Activated CD4-positive, alpha-beta T cell treated with anti-CD3 and anti-CD28 coated beads for 1 hour (primary cell): ENCODE data around the gene CSF2.

Experiments used
- DNase-seq: peaks from one replicate; pipeline ENCODE4 v3.0.0-alpha.2; 2020

CSF2 gene

DNA sequence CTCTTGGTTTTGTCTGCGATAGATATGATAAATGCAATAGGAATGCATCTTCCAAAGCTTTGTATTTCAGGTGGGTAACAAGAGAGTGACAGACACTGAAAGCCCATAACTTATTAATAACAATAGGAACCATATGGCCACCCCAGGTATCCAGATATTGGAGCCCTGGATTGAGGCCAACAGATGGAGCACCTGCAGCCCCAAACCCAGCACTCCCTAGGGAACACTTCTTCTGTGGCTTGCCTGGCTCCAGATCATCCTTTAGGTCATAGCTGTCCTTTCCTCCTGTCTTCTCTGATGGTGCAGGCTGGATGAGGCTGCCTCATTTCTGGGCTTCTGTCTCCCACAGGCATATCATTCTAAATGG lies 18.2 kb upstream of the CSF2 start:
- no peak for DNase-seq

DNA sequence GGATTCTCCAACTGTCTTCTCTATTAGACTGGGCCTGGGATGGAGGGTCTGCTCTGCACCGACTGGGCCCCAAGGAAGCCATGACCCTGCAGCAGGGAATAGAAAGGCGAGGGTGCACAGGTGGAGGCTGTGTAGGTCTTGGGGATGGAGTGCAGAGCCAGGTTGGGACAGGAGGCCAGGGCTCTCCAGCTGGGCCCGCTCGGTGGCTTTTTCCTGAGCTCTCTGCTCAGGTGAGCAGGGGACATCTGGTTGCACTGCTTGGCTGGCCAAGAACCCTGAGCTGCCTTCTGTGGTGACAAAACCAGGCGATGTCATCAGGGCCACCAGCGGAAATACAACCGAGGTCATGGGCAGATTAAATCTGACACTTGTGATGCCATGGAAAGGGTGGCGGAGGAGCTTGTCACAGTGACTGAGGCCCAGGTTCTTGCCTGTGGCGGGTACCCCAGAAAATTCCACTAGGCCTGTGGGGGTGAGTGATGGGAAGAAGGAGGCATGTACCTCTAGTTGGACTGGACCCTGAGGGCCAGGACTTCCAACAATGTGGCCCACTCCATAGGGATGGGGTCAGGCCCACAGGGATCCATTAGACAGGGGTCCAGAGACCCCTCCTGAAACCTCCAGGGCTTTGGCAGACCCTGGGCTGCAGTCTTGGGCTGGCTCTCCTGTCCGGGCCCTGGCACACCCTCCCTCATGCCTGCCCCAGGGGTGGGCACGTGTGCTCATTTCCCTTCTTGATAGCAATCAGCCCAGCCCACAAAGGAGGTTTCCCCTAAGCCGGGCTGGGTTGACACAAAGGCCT lies 17.6 kb upstream of the CSF2 start:
- DNase-seq, result no peak

DNA sequence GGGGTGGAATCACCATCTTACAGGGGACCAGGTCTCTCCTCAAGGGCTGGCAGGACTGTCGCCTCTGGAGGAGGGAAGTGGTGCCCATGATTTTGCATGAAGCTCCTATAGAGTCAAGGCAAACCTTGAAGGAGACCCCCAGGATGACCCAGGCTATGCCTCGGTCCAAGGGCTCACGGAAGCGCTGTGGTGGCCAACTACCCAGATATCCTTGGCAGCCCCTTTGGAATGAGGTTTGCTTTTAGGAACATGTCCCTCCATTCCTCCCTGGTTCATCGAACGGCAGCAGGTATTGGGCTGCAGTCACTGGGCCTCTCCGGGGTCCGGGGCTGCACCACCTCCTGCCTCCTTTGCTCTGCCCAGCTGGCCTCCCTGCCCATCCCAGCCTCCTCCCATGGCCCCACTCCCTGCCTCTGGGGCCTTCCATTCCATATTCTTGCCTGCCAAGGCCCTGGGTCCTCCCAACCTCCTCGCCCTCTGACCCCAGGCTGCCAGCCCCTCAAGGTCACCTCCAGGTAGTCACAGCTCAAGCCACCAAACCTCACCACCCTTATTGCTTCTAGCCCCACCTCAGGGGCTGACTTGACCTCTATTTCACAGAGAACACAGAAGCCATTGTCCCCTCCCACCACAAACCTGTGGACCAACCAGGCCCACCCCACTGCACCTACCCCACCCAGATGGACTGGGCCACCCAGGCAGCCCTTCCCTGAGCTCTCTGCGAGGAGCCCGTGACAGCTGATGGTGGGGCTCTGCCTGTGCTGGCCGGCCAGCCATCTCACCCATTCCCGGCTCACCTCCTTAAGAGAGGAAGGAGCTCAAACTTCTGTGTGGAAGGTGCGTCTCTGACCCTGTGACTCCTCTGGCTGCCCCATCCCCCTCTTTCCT lies 16.7 kb upstream of the CSF2 start:
- peak; percentile 3 for DNase-seq

DNA sequence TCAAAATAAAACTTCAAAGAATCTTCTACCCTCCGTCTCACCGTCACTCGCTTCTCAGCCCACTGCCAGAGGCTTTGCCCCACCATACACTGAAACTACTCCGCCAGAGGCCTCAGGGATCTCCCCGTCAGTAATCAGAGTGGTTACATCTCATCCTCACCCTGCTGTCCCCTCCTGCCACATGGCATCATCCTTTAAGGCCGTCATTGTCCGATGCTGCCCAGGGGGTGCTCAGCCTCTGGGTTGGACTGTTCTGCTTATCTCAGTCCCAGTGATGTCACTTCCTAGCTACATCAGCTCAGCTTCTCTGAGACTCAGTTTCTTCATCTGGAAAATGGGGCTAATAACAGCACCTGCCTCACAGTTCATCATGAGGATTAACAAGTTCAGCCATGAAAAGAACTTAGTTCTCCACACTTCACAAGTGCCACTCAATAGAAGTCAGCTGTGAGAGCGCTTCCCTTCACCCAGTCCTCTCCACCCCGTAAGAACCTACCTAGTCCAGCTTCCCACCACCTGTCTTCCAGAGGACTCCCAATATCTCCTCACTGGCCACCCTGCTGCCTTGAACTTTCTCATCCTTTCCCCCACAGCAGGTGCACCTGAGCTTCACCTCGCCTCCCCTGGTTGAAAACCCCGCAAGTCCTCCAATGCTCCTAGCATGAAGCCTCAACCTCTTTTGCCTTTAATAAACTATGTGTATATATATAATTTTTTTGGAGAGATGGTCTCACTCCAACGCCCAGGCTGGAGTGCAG lies 15.9 kb upstream of the CSF2 start:
- DNase-seq, result no peak

DNA sequence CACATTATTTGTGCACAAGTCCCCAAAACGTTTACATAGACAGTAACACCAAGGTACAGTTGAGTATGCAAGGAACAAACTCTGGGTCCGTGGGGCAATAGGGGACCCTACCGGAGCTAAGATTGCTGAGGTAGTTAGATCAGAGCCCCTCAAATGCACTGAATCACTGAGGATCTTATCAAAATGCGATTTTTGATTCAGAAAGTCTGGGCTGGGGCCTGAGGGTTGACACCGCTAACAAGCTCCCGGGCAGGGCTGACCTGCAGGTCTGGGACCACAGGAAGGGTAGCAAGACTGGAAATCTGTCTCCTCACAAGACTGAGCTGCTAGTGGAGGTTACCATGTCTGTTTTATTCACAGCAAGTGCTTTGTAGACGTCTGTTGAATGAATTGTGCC lies 14.9 kb upstream of the CSF2 start:
- no peak for DNase-seq

DNA sequence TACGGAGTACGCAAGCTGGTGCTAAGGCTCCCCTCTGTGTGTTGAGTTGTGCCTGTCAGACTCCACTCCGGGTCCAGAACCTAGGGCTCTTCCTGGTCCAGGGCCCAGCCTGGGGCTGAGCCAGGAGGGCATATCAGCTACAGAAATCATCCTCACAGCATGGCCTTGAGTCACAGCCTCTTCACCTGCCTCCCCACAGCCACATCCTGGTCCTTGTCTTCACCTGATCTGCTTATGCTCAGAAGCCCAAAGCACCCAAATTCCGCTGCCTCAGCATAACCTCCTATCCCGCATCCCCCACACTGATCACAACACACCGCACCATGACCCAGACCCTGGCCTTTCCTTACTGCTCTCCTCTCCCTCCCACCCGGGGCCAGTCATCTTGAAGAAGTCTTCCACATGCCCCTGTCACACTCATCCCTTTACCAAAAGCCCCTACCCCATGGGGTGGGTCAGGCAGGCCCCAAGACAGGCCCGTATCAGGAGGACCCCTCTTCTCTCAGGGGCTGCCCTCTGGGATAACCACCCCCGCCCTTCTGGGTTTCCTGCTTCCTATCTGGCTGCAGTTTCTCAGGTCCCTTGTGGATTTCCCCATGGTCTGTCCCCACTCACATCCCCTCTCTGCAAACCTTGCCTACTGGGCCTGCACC lies 14.4 kb upstream of the CSF2 start:
- peak; percentile 7 for DNase-seq

DNA sequence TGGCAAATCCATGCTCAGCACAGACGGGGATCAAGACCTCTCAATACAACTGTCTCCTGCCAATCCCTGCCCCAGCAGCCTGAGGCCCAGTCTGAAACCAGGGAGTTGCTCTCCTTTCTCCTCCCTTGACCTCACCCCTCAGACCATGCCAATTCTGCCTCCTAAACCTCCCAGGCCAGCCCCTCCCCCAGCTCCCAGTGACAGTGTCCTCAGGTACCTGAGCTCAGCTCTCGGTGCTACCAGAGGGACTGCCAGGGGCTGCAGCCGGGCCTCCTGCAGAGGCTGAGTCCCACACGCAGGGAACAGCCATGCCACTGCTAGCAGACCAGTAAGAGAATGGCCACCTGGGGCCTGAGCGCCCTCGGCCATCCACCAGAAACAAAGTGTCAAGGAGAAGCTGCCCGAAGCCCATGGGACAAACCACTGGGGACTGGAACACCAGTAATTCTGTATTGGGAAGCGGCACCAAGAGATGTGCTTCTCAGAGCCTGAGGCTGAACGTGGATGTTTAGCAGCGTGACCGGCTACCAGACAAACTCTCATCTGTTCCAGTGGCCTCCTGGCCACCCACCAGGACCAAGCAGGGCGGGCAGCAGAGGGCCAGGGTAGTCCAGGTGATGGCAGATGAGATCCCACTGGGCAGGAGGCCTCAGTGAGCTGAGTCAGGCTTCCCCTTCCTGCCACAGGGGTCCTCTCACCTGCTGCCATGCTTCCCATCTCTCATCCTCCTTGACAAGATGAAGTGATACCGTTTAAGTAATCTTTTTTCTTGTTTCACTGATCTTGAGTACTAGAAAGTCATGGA lies 13.7 kb upstream of the CSF2 start:
- DNase-seq, result peak; percentile 6

DNA sequence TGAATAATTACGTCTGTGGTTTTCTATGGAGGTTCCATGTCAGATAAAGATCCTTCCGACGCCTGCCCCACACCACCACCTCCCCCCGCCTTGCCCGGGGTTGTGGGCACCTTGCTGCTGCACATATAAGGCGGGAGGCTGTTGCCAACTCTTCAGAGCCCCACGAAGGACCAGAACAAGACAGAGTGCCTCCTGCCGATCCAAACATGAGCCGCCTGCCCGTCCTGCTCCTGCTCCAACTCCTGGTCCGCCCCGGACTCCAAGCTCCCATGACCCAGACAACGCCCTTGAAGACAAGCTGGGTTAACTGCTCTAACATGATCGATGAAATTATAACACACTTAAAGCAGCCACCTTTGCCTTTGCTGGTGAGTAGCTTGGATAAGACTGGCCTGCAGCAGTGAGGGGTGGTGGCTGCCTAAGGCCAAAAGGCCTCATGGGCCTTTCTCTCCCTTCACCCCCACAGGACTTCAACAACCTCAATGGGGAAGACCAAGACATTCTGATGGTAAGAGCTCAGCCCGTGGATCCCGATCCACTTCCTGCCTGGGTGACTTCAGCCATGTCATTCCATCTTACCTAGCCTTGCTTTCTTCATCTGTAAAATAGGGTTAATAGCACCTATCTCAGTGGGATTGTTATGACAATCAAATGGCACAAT lies 13.0 kb upstream of the CSF2 start, which contains the start of gene IL3:
Gene IL3 (plus strand): TSS at position 155 of the 661 bp plus-strand sequence. CDS start 52 bp downstream, at position 207.
- peak; percentile 5 for DNase-seq

DNA sequence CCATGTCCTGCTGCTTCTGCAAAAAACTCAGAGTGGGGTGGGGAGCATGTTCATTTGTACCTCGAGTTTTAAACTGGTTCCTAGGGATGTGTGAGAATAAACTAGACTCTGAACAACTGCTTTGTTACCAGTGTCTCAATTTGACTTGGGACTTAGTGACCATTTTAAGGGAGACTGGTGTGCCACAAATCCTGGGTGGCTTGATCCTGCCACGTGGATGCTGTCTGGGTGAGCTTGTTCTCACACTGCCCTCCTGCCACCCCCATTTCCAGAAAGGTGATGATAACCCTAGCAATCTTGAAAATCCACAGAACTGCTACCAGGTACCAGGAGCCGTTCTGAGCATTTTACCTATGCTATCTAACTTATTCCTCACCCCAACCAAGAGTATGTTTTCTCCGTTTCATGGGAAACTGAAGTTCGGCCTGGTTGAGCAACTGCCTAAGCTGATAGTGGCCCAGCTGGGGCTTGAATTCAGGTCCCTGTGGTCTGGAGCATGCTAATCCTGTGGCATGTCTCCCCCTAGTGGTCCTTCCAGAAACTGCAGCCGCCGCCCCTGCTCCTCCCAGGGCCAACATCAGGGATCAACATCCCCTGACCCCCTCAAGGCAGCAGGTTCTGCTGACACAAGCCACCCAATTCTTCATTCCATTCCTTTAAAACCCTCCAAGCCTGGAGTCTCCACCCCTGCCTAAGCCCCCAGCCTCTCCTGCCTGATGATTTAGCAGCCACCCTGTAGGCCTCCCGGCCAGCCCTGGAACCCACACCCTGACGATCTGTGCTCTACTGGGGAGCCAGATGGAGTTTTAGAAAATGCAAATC lies 10.3 kb upstream of the CSF2 start:
- peak; percentile 64 for DNase-seq

DNA sequence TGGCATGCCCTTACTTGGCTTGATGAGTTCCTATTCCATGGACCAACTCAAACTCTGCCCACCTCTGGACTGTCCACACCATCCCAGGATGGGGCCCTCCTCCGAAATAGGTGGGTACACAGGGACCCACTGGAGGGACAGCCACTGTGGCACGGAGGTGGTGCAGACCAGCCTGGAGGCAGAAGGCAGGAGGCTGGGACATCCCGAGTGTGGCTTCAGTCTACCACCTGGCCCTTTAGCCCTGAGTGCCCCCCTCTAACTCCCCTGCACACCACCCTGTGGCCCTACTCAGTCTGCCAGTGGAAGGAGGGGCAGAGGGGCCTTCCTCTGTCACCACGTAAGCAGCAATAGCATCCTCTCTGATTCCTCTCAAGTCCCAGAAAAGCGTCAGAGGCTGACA lies 9.4 kb upstream of the CSF2 start:
- no peak for DNase-seq

DNA sequence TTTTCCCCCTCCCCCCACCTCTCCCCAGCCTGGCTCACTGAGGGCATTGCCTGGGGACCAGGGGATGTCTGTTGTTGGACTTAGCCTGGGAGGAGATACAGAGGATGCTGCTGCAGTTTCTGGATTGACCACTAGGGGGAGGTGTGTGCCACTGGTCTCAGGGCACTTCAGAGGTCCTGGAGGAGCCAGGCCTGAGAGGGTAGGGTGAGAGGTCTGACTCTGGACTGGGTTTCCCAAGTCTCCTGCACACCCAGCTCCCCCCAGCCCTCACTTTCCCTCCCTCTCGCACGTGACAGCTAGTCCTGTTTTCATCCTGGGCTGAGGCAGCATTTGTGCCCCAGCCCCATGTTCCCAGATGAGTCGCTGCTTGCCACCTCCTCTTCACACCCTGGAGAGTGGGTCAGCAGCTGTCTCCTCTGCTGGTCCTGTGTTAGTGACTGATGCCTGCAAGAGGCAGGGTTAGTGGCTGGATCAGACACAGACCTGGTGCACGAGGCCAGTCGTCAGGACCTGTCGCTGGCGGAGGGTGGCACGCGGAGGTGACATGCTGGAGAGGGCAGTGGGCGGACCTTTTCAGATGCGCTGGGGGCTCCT lies 8.8 kb upstream of the CSF2 start:
- peak; percentile 58 for DNase-seq

DNA sequence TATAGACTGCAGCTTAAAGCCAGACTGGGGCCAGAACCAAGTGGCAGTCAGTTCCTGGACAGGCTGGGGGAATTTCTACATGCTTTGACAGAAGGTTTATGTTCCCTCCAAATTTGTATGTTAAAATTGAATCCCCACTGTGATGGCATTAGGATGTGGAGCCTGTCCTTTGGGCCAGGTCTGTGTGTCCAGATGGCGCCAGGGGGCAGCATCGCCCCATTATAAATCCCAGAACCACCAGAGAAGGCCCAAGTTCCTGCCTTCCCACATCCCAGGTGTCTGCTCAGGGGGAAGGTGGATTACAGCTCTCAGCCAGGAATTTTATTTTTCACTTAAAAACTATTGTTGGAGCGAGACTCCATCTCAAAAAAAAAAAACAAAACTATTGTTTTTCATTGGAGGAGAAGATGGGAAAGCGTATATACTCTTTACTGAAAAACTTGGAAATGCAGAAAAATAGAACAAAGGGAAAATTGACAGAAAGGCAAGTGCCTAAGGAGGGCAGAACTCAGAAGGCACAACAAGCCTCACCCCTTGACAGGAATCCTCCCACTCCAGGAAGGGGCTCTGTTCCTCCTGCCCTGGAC lies 8.1 kb upstream of the CSF2 start:
- DNase-seq, result no peak

DNA sequence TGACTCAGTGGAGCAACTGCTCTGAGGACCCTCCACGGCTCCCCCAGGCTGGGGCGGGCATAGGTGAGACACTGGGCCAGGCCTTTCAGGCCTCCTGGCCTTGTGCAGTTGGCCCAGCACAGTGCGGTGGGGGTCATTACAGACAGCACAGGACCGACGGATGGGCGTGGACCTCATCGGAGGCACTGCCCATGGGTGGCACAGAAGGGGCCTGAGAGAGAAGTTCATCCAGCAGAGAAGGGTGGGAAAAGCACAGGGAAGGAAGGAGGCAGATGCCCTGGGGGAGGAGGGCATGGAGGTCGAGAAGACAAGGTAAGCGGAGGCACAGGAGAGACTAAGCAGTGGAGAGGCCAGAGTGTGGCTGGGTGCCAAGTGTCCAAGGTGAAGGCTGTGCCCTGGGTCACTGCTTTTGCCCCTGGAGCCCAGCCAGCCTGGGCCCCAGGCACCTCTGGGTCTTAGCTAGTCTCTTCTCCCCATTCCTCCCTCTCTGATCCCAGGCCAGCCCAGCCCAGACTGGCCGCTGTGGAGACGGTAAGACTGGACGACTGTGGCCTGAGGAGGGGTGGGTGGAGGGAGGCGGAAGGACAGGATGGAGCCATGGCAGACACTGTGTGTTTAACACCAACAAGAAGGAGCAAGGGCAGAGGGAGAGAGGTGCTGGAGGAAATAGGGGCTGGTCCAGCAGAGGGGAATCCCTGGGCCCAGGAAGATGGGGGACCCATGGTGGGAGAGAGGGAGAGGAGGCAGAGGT lies 7.5 kb upstream of the CSF2 start:
- no peak for DNase-seq

DNA sequence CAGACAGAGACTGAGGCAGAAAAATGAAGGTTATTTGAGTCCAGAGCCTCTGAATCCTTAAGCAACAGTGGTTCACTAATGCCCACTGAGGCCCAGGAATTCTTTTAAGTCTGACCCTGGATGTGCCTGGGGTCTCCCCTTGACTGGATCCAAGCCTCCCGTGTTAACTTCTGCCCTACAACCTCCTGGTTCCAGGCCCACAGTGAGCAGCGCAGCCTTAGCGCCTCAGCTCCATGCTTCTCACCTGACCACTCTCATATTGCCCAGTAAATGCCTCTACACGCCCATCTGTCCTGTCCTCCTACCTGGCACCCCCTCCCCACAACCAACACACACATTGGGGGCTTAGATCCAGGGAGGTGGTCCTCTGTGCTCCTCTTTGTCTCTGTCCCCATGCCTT lies 6.7 kb upstream of the CSF2 start:
- no peak for DNase-seq

DNA sequence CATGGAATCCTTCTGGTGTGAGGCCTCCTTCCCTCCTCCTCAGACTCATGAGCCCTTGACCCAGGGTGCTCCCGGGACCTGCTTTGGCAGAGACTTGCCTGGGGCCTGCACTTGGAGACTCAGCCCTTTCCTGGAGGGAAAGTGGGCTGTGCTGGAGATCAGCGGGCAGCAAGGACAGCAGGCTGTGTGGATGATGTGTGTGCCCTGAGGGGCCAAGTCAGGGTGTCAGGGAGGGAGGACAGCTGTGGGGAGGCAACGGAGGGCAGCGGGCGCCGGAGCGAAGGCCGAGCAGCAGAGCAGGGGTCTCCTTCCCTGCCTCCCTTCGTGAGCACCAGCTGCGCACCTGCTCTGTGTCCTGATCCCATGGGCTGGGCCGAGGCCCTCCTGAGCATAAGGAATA lies 6.1 kb upstream of the CSF2 start:
- DNase-seq, result no peak

DNA sequence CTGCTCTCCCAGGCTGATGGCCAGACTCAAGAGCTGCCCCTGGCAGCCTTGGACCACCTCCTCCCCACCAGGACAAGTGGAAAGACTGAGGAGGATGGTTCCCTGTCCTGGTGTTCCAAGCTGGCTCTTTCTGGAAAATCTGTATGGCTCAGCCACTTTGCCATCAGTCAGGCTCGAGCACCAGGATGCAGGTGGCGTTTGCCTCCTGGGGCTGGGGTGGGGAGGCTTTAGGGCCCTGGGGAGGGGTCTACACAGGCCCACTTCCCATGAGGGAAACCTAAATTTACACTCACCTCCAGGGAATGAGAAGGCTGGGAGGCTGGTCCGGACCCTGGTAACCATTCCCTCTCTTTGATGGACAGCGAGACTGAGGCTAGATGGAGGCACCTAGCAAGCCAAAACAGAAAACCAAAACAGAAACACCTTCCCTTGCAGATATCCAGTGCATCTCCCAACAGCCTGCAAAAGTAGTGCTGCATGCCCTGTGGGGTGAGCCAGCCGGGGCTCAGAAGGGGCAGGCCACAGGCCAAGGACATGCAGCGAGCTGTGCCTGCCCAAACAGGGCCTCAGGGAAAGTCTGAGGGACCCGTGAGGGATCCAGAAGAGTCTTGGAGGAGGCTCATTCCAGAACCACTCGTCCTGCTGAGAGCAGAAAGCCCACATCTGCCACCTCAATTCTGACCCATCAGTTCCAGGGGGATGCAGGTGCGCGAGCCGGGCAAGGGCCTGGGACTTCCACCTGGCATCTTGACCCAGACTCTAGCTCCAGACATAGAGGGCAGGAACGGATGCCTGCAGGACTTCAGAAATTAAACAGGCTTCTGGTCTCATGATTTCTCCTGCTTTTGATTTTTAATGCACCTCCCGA lies 5.4 kb upstream of the CSF2 start:
- no peak for DNase-seq

DNA sequence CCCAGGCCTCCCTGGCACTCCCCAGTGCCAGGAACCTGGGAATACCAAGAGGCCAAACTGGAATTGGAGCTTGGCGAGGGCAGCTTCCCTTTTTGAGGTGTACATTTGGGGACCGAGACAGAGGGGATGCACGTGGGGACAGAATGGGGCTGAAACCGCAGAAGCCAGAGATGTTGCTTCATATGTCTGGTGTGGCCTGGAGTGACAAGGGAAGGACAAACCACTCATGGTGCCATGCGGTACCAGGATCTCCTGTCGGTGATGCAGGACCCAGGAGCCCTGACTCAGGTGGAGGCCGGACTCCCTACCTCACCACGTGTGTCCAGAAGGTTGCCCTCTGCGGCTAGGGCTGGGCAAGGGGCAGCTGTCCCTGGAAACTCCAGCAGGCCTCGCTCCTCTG lies 4.0 kb upstream of the CSF2 start:
- DNase-seq, result no peak

DNA sequence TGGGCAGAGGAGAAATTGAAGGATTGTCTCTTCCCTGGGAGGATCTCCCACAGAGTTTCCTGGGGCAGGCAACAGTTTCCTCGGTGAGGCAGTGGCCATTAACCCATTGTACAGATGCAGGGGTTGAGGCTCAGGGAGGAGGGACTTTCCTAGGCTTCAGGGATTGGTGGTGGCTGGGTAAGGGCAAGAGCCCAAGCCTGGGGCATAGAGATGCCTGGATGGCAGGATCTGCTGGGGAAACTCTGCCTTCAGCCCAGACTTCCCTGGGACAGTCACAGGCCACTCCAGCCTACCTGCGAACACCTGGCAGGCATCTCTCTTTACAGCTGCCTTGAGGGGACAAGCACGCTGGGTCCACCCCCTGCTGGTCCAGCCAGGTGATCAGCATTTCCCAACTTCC lies 3.6 kb upstream of the CSF2 start:
- DNase-seq, result no peak
